Suprapubic skin (tissue), 4 donors: Measurements from ENCODE around the gene GRK2. TPM values are rescaled to one million over a fixed set of nuclear protein-coding genes. Genes with fewer than 3 reads are reported as not detected.
A peak's percentile ranks its signal among the peaks of the same experiment; 100 is the strongest.
"Not testable (repeated sequence)": the region's sequence is repeated elsewhere in the genome, so short reads cannot be mapped to it uniquely, and the experiment has no call there.

Experiments used
- DNase-seq, 2 donors: peaks; one replicate each; pipeline ENCODE4 v3.0.0-alpha.2; 2019; ENCODE audit warnings: low spot score in 2 of 2
- H3K27ac ChIP-seq: fragments of 200-600 bp; sonication (generic); one replicate; pipeline ENCODE4 v1.5.1; 2019
- H3K27me3 ChIP-seq: fragments of 200-600 bp; sonication (generic); one replicate; pipeline ENCODE4 v1.5.1; 2019
- H3K36me3 ChIP-seq: fragments of 200-600 bp; sonication (generic); one replicate; pipeline ENCODE4 v1.5.1; 2019
- H3K4me1 ChIP-seq: fragments of 200-600 bp; sonication (generic); one replicate; pipeline ENCODE4 v1.5.1; 2019
- H3K4me3 ChIP-seq: fragments of 200-600 bp; sonication (generic); one replicate; pipeline ENCODE4 v1.5.1; 2019; ENCODE audit warnings: mild to moderate bottlenecking
- H3K9me3 ChIP-seq: fragments of 200-600 bp; sonication (generic); one replicate; pipeline ENCODE4 v1.5.1; 2019
- EP300 ChIP-seq: sonication (generic); formaldehyde crosslinking; IDR thresholded peaks from one replicate; pipeline ENCODE4 v1.6.1; 2017; ENCODE audit warnings: antibody characterized with exemption
- POLR2A ChIP-seq, 2 donors: fragments of 450-650 bp; IDR thresholded peaks; one replicate each; pipeline ENCODE4 v1.6.1; 2017; ENCODE audit warnings: antibody characterized with exemption in 2 of 2, mild to moderate bottlenecking in 2 of 2, moderate library complexity in 2 of 2
- POLR2AphosphoS5 ChIP-seq, 3 donors: sonication (generic); formaldehyde crosslinking; IDR thresholded peaks; one replicate each; pipeline ENCODE4 v1.6.1; 2017; ENCODE audit warnings: antibody characterized with exemption in 3 of 3
- WGBS: methylation state at CpG from one replicate; pipeline ENCODE4 v1.1.5; 2018; 5-methylcytosine and 5-hydroxymethylcytosine counted together
- total RNA-seq, 4 donors: library from RNA; depleted of rRNA; stranded (reverse); fragments of >200 nt; gene quantifications; one replicate each; pipeline ENCODE4 v1.1.0, GENCODE V29; 2016
- TF ChIP-seq, protein P1 (sequence below), 2 donors: fragments of 200-600 bp in 1 of 2; fragments of 450-650 bp in 1 of 2; sonication (generic) in 1 of 2; IDR thresholded peaks; one replicate each; pipeline ENCODE4 v1.5.1; 2016 to 2019; ENCODE audit warnings: antibody characterized with exemption in 2 of 2, mild to moderate bottlenecking in 1 of 2, moderate library complexity in 1 of 2

GRK2 gene
- 100 to 1,000 TPM in 2 of 4 donors, 10 to 100 TPM in 2; 84.3 to 157 (median 105) TPM for total RNA-seq

GRCh38 chr11:67266449-67267187, at the start of gene GRK2:
Gene GRK2 (plus strand): TSS chr11:67266473. CDS start chr11:67266700, 227 bp downstream.
- Histone ChIP-seq H3K36me3 (no peaks in the 10 kb centered on the region), H3K27me3 (no peaks in the 10 kb centered on the region), H3K4me1 (peaks cover 93% of the 10 kb centered on the region), H3K9me3 (no peaks in the 10 kb centered on the region), H3K4me3 (peak within 1 kb of the TSS; percentile 95), H3K27ac (peak within 1 kb of the TSS; percentile 91)
- TF ChIP-seq, protein P1, sequence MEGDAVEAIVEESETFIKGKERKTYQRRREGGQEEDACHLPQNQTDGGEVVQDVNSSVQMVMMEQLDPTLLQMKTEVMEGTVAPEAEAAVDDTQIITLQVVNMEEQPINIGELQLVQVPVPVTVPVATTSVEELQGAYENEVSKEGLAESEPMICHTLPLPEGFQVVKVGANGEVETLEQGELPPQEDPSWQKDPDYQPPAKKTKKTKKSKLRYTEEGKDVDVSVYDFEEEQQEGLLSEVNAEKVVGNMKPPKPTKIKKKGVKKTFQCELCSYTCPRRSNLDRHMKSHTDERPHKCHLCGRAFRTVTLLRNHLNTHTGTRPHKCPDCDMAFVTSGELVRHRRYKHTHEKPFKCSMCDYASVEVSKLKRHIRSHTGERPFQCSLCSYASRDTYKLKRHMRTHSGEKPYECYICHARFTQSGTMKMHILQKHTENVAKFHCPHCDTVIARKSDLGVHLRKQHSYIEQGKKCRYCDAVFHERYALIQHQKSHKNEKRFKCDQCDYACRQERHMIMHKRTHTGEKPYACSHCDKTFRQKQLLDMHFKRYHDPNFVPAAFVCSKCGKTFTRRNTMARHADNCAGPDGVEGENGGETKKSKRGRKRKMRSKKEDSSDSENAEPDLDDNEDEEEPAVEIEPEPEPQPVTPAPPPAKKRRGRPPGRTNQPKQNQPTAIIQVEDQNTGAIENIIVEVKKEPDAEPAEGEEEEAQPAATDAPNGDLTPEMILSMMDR (IDR thresholded peaks at IDR 0.05) = no peak
- TF ChIP-seq EP300 (no peak), POLR2A (IDR thresholded peaks at IDR 0.05) (no peak), POLR2AphosphoS5 (IDR thresholded peaks at IDR 0.05) (no peak)
- DNase-seq = no peak
- WGBS = 0% methylated on average over 2 of the region's 103 CpGs

GRCh38 chr11:67227726-67228125, 38.5 kb upstream of the GRK2 start:
- Histone ChIP-seq H3K9me3 (no peaks in the 10 kb centered on the region), H3K4me3 (no peak overlapping the region), H3K36me3 (peaks cover 80% of the 10 kb centered on the region), H3K27ac (no peak overlapping the region), H3K27me3 (no peaks in the 10 kb centered on the region), H3K4me1 (no peaks in the 10 kb centered on the region)
- DNase-seq = no peak
- TF ChIP-seq EP300 (no peak), POLR2AphosphoS5 (IDR thresholded peaks at IDR 0.05) (no peak), POLR2A (IDR thresholded peaks at IDR 0.05) (no peak)
- TF ChIP-seq, protein P1 (IDR thresholded peaks at IDR 0.05) = no peak
- 89% methylated on average over 8 of the region's 8 CpGs for WGBS

GRCh38 chr11:67230406-67230805, 35.9 kb upstream of the GRK2 start:
- WGBS = 86% methylated on average over 3 of the region's 3 CpGs
- no peak overlapping the region for H3K4me3 ChIP-seq
- H3K4me1 ChIP-seq = peaks cover 12% of the 10 kb centered on the region
- no peak for DNase-seq
- no peak overlapping the region for H3K27ac ChIP-seq
- H3K36me3 ChIP-seq = peaks cover 64% of the 10 kb centered on the region
- H3K27me3 ChIP-seq = no peaks in the 10 kb centered on the region
- TF ChIP-seq POLR2A (IDR thresholded peaks at IDR 0.05) (no peak), EP300 (no peak), POLR2AphosphoS5 (IDR thresholded peaks at IDR 0.05) (no peak)
- TF ChIP-seq, protein P1 (IDR thresholded peaks at IDR 0.05) = no peak
- H3K9me3 ChIP-seq = no peaks in the 10 kb centered on the region

DNA sequence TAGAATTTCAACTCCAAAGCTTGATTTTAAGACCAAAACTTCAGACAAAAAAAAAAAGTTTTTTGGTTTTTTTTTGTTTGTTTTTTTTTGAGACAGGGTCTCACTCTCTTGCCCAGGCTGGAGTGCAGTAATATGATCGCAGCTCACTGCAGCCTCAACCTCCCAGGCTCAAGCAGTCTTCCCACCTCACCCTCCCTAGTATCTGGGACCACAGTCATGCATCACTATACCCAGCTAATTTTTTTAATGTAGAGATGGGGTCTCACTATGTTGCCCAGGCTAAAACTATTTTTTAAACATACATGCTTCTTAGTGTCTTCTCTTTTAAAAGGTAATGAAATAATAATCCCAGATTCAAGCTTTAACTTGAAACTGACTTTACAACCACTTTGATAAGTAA, 35.4 kb upstream of the GRK2 start:
- H3K4me1 ChIP-seq = peaks cover 12% of the 10 kb centered on the region
- H3K27me3 ChIP-seq = no peaks in the 10 kb centered on the region
- H3K4me3 ChIP-seq = no peak overlapping the region
- peaks cover 60% of the 10 kb centered on the region for H3K36me3 ChIP-seq
- TF ChIP-seq POLR2A (IDR thresholded peaks at IDR 0.05) = no peak
- TF ChIP-seq EP300 = no peak
- TF ChIP-seq POLR2AphosphoS5 (IDR thresholded peaks at IDR 0.05) = no peak
- no peaks in the 10 kb centered on the region for H3K9me3 ChIP-seq
- no peak overlapping the region for H3K27ac ChIP-seq
- no peak for DNase-seq
- 97% methylated on average over 1 of the region's 1 CpG for WGBS

DNA sequence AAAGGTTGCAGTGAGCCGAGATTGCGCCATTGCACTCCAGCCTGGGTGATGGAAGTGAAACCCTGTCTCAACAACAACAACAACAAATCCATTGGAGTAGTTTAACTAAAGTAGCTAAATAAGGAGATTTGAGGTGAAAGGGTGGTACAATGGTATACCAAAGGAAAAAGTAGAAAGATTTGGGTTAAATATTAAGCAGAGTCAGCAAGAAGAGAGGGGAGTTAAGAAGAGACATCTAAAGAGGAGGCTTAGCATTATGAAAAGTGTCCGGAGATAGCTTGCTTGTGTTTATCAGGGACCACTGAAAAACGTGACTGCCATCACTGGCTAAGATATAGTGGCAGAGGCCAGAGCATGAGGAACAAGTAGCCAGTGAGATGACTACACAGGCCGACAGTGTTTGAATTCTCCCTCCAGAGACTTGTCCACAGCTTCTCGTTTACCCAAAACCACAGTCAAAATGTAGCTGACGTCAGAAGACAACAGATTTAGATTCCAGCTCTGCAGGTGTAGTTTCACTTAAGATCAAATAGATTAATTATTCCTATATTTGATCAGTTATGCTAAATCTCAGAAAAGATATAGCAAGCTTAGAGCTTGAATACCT, 32.6 kb upstream of the GRK2 start:
- H3K4me1 ChIP-seq = peaks cover 17% of the 10 kb centered on the region
- TF ChIP-seq, protein P1 (IDR thresholded peaks at IDR 0.05) = no peak
- TF ChIP-seq EP300 (no peak), POLR2A (IDR thresholded peaks at IDR 0.05) (no peak), POLR2AphosphoS5 (IDR thresholded peaks at IDR 0.05) (no peak)
- H3K27me3 ChIP-seq = no peaks in the 10 kb centered on the region
- H3K4me3 ChIP-seq = no peak overlapping the region
- WGBS = 74% methylated on average over 7 of the region's 7 CpGs
- DNase-seq = no peak
- no peaks in the 10 kb centered on the region for H3K9me3 ChIP-seq
- H3K27ac ChIP-seq = no peak overlapping the region
- peaks cover 41% of the 10 kb centered on the region for H3K36me3 ChIP-seq

GRCh38 chr11:67234571-67234970, 31.7 kb upstream of the GRK2 start:
- not testable (repeated sequence) for H3K27me3 ChIP-seq, DNase-seq, H3K9me3 ChIP-seq, H3K4me3 ChIP-seq
- Histone ChIP-seq H3K4me1 (peaks cover 26% of the 10 kb centered on the region), H3K36me3 (peaks cover 32% of the 10 kb centered on the region), H3K27ac (peak overlapping the region; percentile 41)
- 71% methylated on average over 8 of the region's 8 CpGs for WGBS
